Measurements from ENCODE around the gene VRK1.

DNA sequence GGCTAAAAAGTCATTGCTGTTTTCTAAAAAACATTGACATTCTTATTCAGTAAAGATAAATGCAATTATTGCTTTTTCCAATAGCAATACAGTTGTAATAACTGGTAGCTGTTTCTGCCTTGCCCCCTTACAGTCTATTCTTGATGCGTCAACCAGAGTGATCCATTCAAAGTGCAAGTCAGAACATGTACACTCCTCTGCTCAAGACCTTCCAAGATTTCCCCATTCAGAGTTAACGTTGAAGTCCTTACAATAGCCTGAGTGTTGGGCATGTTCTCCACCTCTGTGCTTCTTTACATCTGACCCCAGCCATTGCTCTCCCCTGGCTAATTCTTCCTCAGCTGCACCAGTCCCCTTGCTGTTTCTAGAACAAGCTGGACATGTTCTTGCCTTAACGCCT, 24.3 kb downstream of the VRK1 start:
- TF ChIP-seq GATA2 (IDR thresholded peaks at IDR 0.05; ENCODE audit: low read depth, low read length) (no peak), GATA3 (IDR thresholded peaks at IDR 0.05; ENCODE audit: low read depth, low read length) (no peak)
